HEK293 (cell line): ENCODE results near the gene SBF2.

Experiments used
- CTCF ChIP-seq: fragments of 450-650 bp; formaldehyde crosslinking; IDR thresholded peaks from 2 replicates; pipeline ENCODE4 v1.5.1; 2016; ENCODE audit warnings: missing biosample characterization, missing genetic modification characterization
- ZBTB21 ChIP-seq: fragments of 450-650 bp; formaldehyde crosslinking; IDR thresholded peaks from 2 replicates; pipeline ENCODE4 v1.5.1; 2017; ENCODE audit warnings: missing biosample characterization, missing genetic modification characterization
- ZFP69B ChIP-seq: fragments of 450-650 bp; formaldehyde crosslinking; IDR thresholded peaks from 2 replicates; pipeline ENCODE4 v1.5.1; 2016; ENCODE audit warnings: missing biosample characterization, missing genetic modification characterization
- ZNF138 ChIP-seq: fragments of 450-650 bp; formaldehyde crosslinking; IDR thresholded peaks from 2 replicates; pipeline ENCODE4 v1.5.1; 2016; ENCODE audit warnings: missing biosample characterization, missing genetic modification characterization, borderline replicate concordance
- ZNF292 ChIP-seq: fragments of 450-650 bp; formaldehyde crosslinking; IDR thresholded peaks from 2 replicates; pipeline ENCODE4 v1.5.1; 2016; ENCODE audit warnings: low read depth, missing biosample characterization, missing genetic modification characterization, borderline replicate concordance
- ZNF510 ChIP-seq: fragments of 450-650 bp; formaldehyde crosslinking; IDR thresholded peaks from 2 replicates; pipeline ENCODE4 v1.5.1; 2018; ENCODE audit warnings: mild to moderate bottlenecking, missing genetic modification characterization, missing biosample characterization; ENCODE audit not compliant: insufficient replicate concordance
- ZNF777 ChIP-seq: fragments of 450-650 bp; formaldehyde crosslinking; IDR thresholded peaks from 2 replicates; pipeline ENCODE4 v1.5.1; 2017; ENCODE audit warnings: missing biosample characterization, missing genetic modification characterization, borderline replicate concordance
- ZNF785 ChIP-seq: fragments of 450-650 bp; formaldehyde crosslinking; IDR thresholded peaks from 2 replicates; pipeline ENCODE4 v1.5.1; 2016; ENCODE audit warnings: missing biosample characterization, missing genetic modification characterization
- TF ChIP-seq, protein P1 (sequence below): fragments of 450-650 bp; formaldehyde crosslinking; IDR thresholded peaks from 2 replicates; pipeline ENCODE4 v1.5.1; 2016; ENCODE audit warnings: missing biosample characterization, missing genetic modification characterization

- TF ChIP-seq, protein P1, sequence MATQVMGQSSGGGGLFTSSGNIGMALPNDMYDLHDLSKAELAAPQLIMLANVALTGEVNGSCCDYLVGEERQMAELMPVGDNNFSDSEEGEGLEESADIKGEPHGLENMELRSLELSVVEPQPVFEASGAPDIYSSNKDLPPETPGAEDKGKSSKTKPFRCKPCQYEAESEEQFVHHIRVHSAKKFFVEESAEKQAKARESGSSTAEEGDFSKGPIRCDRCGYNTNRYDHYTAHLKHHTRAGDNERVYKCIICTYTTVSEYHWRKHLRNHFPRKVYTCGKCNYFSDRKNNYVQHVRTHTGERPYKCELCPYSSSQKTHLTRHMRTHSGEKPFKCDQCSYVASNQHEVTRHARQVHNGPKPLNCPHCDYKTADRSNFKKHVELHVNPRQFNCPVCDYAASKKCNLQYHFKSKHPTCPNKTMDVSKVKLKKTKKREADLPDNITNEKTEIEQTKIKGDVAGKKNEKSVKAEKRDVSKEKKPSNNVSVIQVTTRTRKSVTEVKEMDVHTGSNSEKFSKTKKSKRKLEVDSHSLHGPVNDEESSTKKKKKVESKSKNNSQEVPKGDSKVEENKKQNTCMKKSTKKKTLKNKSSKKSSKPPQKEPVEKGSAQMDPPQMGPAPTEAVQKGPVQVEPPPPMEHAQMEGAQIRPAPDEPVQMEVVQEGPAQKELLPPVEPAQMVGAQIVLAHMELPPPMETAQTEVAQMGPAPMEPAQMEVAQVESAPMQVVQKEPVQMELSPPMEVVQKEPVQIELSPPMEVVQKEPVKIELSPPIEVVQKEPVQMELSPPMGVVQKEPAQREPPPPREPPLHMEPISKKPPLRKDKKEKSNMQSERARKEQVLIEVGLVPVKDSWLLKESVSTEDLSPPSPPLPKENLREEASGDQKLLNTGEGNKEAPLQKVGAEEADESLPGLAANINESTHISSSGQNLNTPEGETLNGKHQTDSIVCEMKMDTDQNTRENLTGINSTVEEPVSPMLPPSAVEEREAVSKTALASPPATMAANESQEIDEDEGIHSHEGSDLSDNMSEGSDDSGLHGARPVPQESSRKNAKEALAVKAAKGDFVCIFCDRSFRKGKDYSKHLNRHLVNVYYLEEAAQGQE (tag by site-specific recombination), result no peak
- no peak for TF ChIP-seq ZNF777 (tag by site-specific recombination)
- no peak for TF ChIP-seq CTCF (tag by site-specific recombination)
- TF ChIP-seq ZNF510 (tag by site-specific recombination), result no peak
- TF ChIP-seq ZFP69B (tag by site-specific recombination), result no peak
- TF ChIP-seq ZNF138, result no peak
- TF ChIP-seq ZNF292, result no peak
- no peak for TF ChIP-seq ZBTB21 (tag by site-specific recombination)
- no peak for TF ChIP-seq ZNF785 (tag by site-specific recombination)
Measured at GRCh38 chr11:10049756-10050155, 244.3 kb downstream of the SBF2 start.
